Stimulated activated CD4-positive, alpha-beta T cell treated with anti-CD3 and anti-CD28 coated beads, Interleukin-15, amount 100 ng/mL, for 24 hours (primary cell): ENCODE data around the gene EGFL8.

Experiments
- DNase-seq: peaks from one replicate; pipeline ENCODE4 v3.0.0-alpha.2; 2020

Gene EGFL8

DNA sequence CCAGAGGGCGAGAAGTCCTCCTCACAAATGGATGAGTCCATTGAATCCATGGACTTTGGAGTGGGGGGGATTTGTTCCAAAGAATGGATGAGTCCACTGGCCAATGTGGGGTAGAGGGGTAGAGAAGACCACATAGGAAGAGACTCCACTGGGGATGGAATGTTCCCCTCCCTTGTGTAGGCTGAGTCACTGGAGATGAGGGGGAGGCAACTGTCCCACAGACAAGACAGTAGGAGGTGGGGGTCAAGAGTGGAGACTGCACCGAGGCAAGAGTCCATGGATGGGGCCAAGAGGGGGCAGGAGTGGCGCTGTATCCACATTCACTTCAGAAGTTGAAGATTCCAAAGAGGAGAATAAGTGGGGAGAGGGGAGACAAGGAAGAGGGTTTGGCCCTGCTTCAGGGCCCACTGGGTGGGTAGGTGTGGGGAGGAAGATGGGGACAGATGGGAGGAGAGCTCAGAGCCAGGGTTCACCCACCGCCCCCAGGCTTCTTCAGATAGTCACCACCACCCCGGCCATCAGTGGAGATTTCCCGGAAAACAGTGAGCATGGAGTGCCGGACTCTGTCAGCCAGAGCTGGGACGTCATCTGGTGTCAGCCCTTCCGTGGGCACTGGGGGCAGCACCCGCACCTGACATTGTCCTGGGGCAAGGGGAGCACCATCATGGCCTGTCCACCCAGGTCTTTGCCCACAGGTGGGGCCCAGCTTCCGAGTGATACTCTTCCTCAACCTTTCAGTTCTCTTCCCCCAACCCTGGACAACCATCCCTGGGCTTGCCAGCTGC lies 4.6 kb downstream of the EGFL8 start:
- no peak for DNase-seq

DNA sequence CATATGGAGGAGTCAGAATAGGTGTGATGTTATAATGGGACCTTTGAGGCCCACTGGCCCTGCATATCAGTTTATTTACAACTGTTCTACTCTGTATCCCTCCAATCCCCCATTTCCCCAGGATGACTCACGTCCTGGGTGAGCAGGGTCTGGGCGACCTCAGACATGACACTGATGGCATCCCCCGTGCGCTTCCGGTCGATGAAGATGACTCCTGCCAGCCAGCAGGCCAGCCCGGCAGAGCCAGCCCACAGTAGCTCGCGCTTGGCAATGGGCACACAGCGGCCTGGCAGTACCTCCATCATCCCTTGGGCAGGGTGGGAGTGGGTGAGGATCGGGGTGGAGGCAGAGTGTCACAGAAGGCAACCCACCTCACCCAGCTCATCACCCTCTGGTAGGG lies 5.9 kb downstream of the EGFL8 start:
- no peak for DNase-seq

DNA sequence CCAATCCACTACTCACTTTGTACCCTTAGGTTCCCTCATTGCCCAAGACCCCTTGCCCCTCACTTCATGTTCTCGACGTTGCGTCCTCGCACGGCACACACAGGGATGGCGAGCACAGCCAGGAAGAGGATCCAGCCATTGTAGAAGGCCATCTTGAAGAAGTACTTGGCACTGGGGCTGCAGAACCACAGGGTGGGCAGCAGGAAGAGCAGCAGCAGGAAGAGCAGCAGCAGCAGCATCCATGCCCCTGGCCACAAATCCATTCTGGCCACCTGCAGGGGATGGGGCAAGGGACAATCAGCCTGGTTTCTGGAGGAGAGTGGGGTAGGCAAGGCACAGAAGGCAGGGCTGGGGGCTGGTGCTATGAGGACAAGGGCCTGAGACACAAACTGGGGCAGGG lies 6.8 kb downstream of the EGFL8 start:
- no peak for DNase-seq

DNA sequence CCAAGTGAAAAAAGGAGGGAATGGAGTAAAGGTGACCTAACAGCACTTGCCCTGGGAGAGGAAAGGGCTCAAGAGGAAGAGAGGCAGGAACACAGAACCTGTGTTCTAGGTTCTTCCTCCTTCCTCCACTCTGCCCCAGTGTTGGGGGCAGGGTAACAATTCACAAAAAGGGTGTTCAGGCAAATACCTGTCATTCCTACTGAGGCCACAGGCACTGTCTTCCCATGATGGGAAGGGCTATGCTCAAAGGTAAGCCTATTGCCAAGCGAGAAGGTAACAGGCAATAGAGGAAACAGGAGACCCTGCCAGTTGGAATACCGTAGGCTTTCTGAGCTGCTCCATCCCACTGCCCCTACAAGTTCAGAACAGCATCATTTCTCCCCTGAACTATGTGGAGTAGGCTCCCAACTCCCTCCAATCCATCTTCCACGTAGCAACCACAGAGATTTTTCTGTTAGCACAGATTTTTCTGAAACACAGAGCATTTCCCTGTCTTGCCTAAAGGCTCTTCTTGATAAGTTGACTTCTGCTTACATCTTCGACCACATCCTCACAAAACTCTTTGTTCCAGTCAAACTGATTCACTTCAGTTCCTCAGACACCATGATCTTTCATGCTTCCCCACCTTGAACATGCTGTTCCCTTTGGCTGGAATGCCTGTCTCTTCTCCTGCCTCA lies 8.8 kb downstream of the EGFL8 start:
- no peak for DNase-seq

DNA sequence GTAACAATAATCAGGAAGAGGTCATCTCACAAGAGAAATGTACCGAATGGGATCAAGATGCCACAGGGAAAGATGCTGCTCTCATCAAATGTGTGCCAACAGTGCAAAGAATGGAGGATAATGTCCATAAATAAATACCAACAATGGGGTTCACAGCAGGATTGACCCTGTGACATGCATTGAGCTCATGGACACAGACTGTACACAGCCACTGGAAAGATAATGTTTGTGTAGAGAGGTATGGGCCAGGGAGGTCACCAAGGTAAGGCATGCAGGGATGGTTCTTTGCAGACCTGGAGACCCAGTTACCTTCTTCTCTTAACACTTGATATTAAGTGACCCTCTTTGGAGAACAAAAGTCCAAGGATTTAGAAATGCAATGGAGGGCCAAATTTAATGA lies 10.0 kb downstream of the EGFL8 start:
- DNase-seq: no peak

DNA sequence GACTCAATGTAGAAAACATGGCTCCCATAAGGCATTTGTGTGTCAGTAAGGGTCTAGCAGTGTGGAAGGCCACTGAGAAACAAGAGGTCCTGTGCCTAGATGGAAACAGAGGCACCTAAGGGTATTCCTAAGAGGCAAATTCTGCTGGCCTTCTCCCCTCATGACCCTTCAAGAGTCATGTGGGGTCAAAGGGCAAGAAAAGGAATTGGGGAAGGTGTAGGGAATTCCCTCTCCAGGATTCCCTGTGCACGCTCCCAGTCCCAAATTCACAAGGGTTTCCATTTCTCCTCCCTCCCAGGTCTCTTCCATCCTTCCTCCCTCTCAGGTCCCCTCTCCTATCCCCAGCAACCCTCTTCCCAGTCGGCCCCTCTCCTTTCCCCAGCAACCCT lies 10.9 kb downstream of the EGFL8 start:
- DNase-seq: no peak

DNA sequence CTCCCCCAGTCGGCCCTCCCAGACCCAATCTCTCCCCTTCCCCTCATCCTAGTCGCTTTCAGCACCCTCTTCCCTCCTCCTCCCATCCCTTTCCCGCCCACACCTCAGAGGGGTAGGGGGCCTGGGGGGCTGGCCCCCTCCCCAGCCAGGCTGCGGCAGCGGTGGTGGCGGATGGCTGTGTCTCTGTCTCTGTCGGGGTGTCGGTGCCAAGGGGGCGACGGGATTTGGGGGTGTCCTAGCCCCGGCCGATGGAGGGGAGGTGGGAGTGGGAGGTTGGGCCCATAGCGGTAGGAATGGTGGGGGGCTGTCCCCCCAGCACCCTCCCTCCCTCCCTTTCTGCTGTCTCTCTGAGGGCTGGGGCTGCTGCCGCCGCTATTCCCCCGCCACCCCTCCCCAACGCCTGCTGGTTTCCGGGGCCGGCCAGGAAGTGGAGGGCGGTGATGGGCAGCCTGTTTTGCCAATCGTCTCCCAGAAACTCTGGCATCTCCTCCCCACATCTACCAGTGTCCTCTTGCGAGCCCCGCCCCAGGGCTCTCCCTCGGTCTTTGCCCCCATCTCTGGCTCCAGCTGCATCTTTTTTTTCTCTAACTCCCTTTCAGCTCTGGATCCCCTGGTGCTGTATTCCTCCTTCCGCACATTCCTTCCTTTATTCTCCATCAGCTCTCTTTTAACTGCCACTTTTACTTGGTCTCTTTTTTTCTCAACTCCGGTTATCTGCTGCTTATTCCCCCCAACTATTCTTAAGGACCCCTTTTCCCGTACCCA lies 11.5 kb downstream of the EGFL8 start, which contains the start of gene AGPAT1:
Gene AGPAT1 (minus strand): TSS at position 374 of the 765 bp plus-strand sequence. CDS start 4,588 bp downstream, outside the sequence.
- DNase-seq: peak; percentile 98

DNA sequence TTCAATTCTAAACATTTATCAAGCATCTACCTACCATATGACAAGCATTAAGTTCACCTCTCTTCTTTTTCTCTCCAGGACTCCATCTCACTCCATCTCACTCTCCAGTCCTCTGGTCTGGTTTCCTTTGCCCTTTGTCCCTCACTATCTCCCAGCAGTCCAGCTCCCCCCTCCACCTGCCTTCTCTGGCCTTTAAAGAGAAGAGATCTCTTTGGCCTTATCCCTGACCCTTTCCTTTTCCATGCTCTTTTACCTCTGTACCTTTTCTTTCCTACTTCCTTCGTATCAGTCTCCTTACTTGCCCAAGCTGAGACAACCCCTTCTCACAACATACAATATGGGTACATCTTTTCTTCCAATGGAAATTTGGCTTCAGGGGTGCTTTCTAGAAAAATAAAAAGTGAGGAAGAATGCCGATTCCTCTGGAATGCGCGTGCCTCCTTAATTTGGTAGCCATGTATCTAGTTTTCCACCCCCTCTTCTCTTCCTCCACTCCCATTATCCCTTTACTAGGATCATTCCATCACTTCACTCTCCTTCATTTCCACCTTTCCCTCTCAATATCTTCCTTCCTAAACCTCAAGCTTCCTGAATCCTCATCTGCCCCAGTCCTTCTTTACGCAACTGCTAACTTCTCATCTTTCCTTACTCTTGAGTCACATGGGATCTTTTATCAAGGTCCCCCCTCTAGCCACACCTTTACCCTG lies 12.2 kb downstream of the EGFL8 start:
- no peak for DNase-seq

DNA sequence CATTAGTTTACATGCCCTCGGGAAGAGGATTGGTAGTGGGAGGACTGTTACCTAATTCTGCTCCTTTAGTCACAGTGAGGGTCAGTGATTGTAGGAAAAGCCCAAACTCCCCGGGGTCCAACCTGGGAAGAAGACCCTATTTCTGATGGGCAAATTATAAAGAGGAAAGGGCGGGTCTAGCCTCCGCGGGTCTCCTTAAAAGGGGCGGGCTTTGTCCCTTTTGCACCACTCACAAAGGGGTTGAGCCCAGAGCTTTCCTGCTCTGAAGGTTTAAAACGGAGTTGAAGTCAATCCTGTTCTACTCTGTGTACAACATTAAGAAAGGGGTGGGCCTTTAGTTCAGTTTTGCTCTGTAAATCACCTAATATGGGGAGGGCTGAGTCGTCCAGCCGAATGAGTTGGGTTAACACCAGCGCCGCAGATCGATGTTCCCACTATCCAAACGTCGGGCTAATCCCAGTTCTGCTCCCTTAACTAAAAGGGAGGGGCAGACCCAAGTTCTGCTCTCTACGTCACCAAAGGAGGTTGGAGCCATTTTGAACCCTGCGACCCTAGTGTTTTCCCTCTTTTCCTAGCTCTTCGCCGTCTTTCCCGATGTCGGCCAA lies 12.9 kb downstream of the EGFL8 start:
- DNase-seq: peak; percentile 49

DNA sequence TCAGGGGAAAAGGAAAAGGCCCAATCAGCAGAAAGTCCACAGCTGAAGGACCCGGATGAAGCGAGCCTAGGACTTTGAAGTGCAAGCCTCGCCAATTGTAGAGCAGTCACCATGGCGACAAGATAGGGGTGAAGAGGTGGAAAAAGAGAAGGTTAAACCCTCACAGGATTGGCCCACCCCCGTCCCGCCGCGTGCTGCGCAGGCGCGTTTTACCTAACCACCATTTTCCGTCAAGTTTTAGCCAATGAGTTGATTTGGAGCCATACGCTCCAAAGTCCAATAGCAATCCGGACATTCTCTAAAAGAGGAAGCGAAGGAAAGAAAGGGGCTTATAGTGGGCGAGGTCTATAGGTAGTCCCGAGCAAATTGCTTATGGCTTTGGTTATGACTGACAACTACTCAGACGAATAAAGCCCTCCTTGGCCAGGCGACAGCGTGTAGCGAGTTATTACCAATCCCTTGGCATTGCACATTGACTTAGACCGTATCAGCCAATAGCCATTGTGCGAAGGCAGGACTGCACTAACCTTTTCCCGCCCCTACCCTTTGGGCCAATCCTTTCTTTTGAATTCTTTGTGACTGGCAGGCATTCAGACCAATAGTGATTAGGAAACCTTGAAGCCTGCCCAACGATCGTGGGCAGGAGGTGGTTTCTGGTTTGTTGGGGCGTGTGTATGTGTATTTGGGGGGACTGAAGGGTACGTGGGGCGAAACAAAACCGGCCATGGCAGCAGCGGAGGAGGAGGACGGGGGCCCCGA lies 13.6 kb downstream of the EGFL8 start, which contains the start of gene RNF5:
Gene RNF5 (plus strand): TSS at position 618 of the 759 bp plus-strand sequence. CDS start 107 bp downstream, at position 725.
- peak; percentile 93 for DNase-seq

DNA sequence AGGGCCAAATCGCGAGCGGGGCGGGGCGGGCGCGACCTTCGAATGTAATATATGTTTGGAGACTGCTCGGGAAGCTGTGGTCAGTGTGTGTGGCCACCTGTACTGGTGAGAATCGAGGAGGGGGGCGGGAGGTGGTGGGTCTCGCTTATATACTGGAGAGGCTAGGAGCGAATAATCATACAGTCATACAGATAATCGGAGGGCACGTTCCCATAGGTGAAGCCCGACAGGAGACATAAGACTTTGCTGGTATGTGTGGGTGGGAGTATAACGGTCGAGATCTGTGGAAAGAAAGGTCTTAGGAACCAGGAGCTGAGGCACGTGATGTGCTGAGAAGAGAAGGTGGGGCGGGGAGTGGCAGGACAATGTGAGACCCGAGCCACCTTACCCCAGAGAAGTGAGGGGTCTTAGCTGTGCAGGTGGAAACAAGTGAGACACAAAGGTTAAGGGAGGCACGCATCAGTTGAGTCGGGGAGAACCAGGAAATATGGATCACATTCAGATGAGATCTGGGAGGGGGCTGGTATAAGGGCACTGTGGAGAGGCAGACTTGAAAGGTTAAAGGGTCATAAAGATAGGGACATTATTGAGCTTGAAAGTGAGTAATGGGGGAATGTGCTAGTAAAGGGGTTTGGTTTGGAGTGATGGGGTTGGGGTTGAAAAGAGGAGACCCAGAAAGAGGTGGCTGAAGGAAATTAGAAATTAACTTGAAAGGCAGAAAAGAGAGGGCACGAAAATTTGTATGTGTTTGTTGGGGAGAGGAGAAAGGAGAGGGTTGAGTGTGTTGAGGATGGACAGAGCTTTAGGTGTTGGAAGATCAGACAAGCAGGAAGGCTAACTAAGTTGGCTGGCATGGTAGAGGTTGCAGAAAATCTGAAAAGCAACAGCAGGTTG lies 14.4 kb downstream of the EGFL8 start:
- DNase-seq: no peak

DNA sequence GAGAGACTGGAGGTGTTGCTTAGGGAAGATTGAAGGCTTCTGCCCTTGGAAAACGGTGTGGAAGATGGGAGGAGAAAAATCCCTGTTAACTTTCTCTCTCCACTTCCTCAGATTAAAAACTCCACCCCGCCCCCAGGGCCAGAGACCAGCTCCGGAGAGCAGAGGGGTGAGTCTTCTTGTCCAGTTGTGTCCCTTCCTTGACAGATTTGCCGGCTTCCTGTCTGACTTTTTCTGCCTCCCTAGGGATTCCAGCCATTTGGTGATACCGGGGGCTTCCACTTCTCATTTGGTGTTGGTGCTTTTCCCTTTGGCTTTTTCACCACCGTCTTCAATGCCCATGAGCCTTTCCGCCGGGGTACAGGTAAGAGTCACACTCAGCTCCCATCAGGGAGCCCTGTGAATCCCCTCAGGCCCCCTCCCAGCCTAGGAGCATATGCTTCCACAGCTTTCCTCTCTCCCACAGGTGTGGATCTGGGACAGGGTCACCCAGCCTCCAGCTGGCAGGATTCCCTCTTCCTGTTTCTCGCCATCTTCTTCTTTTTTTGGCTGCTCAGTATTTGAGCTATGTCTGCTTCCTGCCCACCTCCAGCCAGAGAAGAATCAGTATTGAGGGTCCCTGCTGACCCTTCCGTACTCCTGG lies 15.5 kb downstream of the EGFL8 start:
- no peak for DNase-seq

DNA sequence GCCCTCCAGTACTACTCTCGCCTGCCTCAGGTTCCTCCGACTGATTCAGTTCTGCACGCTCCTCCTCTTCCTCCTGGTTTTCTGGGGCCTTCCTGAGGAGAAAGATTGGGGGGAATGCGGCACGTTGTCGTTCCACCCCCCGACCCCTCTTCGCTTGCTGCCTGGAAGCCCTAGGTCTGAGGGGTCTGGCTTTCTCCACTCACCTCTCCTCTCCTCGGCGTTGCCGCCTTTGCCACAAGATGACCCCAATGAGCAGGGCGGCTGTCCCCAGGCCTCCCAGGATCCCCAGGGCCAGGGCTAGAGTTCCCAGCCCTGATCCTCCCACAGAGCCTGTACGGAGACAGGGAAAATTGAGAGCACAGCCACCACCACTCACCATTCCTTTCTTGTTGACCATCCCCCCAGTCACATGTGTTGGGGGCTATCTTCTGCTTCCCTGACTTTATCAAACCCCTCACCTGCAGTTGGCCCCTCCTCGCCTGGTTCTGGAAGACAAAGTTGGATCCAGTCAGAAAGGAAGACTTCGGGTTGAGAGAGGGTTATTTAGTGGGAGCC lies 16.8 kb downstream of the EGFL8 start:
- DNase-seq: no peak

DNA sequence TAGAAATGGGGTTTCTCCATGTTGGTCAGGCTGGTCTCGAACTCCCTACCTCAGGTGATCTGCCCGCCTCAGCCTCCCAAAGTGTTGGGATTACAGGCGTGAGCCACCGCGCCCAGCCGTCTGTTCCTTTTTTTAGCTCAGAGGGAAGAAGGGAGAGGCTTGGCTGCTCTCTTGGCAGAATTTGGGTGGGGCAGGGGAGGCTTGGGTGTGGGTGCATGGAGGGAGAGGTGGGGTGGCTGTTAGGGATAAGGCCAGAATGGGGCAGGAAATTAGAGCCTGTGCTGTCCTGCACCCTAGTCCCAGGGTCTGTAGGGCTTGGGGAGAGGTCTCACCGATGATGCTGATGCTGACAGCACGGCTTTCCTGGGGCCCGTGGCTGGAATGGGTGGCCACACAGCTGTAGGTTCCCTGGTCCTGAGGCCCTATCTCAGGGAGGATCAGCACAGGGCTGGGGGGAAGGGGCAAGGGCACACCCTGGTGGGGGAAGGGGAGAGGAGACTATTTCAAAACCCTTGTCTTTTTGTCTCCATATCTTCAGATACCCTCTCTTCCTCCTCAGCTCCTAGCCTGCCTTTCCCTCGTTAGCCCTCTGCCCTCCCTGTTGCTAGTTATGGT lies 17.6 kb downstream of the EGFL8 start:
- DNase-seq: no peak

DNA sequence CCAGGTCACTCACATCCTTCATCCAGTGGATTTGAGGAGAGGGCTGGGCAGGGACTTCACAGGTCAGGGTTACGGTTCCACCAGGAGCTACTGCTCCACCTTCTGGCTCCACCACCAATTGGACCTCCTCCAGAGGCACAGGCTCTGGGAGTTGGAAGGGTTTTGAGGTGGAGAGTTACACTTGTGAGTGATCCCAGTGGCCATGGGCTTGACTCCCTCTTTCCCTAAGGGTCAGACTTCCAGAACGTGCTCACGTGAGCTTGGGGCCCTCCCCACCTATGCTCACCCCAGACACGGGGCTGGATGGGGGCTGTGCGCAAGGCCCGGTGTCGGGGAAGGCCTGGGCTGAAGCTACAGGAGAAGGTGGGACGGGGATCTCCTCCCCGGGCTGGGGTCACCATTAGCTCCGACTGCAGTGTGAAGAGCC lies 18.2 kb downstream of the EGFL8 start:
- DNase-seq: no peak

DNA sequence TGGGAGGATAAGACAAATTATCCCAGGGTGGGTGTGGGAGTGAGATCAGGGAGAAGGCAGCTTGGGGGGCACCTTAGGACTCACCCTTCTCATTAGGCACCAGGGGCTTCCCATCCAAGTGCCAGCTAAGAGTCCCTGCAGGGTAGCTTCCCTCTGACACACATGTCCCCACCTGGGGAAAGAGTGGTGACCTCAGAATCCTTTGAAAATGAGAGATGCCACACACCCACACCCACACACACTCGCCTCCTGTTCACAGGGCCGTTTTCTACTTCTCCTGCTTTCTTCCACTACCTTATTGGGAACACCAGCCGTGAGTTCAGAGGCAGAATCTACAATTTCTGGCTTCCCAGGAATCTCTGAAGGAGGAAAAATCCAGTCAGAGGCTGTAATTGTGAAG lies 18.6 kb downstream of the EGFL8 start:
- no peak for DNase-seq

DNA sequence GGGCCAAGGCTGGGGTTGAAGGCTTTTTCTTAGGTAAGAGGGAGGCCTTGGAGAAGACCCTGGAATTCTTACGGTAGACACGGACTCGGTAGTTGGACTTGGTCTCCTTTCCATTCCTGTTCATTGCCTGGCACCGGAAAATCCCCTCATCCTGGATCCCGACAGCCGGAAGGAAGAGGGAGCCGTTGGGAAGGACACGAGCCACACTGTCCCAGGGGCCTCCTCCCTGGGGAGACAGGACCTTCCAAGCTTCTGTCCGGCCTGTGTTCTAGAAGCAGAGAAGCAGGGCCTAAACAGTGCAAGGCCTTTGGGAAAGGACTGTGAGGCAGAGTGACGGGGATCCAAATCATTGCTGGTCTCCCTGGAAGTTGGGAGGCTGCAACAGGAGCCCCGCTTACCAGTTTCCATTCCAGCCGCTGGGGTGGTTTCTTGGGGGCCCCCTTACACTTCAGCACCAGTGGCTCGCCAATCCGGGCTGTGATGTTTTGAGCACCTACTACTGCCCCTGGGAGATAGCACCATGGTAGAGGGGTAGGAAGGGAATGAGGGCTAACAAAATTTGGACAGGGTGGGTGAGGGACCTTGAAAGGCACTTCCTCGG lies 19.2 kb downstream of the EGFL8 start:
- DNase-seq: no peak

DNA sequence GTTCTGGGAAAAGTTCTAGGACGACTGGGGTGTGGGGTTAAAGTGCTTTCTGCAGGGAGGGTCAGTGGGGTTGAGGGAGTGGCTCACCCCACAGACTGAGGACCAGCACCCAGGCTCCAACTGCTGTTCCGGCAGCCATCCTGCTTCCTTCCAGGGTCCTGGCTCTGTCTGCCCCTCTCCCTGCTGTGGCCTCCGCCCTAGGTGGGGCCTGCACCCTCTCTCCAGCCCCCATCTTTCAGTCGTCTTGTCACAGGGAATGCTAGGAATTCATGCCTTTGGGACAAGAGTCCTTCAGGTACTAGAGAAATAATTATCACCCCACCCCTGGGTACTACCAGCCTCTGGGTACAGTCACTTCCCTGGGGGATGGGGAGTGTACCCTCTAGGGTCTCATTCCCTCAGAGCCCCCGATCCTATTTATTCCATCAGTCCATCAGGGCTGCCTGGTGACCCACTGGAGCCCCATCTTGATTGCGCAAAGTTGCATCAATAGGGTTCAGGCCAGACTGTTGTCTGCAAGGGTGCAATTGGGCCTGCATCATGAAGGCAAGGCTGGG lies 19.8 kb downstream of the EGFL8 start, which contains the start of gene AGER:
Gene AGER (minus strand): TSS at position 170 of the 557 bp plus-strand sequence. CDS start 31 bp downstream, at position 139.
- DNase-seq: no peak
